Measurements from ENCODE around the gene RFX3.

Gene RFX3

DNA sequence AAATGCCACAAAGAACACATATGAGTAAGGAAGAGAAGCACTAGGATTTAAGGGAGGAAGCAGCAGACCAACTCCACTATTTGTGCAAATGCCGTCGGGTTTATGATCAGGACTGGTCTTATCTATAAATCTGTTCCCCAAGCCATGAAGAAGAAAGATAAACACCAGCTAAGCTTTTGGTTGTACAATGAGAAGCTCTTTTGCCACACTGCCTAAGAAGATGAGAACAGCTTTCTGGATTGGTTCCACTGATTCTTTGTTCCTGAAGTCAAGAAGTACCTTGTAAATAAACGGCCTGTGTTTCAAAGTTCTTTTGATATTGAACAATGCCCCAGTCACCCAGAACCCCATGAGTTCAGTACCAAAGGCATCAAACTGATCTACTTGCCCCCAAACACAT lies 93.9 kb downstream of the RFX3 start:
- no peak for DNase-seq

DNA sequence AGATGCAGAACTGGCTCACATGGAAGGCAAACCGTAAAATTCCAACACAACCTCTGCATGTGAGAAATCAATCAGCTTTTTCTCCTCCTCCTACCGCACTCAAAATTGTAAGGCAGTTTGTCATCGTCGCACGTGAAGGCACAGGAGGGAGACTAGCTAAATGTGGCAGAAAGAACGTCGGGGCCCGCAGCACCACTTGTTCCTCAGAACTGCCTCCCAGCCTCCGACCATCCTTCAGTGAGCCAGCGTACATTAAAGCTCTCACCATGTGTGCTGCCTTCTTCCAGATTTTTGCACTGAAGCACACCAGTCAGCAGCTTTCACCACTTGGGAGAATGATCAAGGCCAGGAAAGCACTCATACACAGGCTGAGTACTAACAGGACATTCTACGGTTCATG lies 105.9 kb downstream of the RFX3 start:
- no peak for DNase-seq

DNA sequence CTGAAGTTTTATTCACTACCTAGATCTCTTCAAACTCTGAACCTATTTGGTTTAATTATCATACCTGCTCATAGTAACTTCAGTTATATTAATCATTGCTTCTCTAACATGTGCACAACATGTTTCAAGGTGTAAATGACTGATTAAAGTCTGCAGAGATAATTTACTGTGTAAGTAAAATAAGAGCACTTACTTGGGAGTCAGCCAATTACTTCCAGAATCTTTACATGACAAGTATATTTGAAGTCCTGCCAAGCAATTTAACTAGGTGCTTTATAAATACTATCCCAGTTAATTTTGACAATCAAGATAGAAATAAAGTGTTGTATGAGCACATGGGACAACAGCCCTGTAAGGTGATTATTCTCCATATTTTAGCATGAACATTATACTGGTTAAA lies 109.9 kb downstream of the RFX3 start:
- no peak for DNase-seq

DNA sequence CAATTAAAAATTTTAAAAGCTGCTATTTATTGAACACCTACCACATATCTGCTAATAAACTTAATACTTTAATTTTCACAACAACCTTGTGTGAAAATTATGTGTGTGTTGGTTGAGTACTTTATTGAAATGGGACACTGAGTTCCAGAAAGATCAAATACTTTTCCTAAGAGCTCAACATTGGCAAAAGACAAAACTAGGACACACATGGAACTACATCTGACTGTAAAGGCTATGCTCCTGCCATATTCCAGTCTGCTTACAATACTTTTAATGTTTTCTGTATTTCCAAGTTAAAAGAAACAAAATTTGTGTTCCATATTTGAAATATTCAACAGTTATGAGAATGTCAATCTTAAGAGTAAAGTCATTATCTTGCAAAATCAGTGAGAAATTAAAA lies 111.8 kb downstream of the RFX3 start:
- DNase-seq: no peak

DNA sequence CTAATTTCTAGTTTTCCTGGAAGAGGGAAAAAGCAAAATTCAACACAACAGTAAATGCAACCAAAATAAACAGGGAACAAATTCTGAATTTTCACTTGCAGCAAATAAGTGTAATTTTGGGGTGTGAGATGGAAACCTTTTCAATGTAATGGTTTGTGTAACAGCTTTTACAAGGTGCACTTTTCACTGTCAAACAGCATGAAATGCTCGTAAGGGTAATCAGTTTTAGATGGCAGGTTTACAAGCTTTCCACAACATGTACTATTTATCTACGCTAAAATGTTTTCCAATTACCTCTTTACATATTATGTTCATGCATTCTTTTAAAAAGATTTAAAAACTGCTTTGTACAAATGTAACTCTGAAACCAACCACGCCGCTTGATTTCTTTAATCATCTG lies 115.3 kb downstream of the RFX3 start:
- no peak for DNase-seq

DNA sequence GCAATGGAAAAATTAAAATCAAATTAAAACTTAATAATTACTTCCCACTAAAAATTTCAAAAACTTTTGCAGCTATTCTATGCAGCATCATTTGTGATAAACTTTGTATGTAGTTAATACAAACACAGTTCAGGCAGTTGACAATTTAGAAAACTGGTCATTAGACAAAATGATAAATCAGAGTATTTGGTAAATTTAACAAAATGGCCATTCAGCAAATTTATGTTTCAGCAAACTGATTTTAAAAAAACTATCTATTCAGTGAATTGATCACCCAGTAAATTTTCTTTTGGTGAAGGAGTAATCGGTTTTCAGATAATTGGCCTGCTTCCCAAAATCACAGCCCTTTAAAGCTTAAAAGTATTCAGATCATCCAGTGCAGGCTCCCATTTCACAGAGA lies 116.3 kb downstream of the RFX3 start:
- no peak for DNase-seq

DNA sequence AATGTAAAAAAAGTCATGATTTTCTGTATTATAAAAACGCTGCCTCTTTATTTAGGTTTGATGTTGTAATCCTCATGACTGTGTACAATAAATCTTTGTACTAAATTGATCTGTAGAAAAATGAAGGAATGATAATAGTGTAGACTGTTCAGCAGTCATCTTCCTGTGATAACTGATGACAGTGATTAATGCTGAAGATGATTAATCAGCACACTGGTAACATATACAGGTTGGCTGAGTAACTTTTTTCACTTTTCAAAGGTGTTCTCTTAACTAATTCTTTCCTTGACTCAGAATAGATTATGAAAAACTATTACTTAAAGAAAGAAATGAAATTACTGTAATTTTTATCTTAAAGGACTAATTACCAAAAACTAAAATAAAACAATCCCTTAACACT lies 122.5 kb downstream of the RFX3 start:
- DNase-seq: no peak

DNA sequence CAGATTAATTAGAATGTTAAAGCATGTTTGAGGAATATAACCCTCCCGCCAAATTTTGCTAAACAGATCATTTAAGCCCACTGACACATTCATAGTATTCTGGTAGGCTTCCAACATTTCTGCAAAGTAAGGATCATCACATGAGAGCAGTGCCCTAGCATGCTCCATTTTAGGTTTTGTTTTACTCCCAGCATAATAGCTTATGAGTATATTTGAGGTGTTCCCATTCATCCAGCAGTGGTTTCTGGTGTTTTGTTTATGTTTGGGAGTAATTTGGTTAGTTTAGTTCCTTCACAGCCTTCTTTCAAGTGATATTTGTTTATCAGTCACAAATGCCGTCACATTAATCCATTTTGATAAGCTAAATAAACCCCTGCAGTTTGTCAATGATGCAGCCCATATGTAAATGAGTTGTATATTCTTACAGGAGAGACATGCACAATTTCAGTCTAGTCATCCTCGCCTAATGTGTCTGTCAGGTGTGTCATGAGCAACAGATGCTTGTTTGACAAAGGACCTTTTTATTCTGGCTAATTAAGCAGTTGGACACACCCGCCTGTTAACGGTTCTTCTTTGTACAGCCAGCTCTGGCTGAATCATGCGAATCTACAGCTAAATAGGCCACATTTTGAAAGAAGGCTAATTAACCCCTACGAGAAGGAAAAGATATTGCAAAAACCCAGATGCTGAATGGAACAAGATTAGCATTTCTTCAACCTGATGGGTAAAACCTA lies 124.4 kb downstream of the RFX3 start:
- DNase-seq: no peak

DNA sequence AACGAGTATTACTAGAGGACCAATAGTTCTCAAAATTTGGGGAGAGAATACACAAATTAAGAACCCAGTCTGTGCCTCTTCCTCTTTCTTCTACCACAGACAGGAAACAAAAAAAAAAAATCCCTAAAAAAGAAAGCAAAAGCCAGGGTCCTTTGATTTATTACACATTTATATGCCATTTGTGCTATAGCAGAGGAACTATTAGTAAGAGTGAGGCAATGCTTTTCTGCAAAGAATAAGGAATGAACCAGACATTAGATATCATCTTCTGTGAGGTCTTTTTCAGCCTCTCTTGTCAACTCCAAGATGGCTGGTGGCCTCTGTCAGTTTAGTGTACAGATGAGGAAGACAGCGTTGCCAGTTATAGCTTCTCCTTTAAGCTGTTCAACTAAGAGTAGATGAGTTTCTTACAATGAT lies 127.6 kb downstream of the RFX3 start:
- DNase-seq: peak; percentile 11

DNA sequence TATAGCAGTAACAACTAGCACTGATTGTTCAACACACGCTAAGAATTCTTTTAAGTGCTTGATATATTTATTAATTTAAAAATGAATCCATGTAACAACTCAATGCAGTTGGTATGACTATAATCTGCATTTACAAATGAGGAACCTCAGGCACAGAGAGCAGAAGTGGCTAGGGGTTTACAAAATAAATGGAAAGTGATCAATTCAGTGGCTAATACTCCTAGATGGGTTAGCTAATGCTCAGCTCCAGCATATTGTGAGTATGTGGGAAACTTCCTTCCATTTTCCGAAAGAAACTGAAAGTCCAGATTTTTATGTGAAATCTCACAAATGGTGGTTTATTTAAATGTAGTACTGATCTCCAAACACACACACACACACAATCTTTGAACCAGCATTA lies 128.0 kb downstream of the RFX3 start:
- no peak for DNase-seq

DNA sequence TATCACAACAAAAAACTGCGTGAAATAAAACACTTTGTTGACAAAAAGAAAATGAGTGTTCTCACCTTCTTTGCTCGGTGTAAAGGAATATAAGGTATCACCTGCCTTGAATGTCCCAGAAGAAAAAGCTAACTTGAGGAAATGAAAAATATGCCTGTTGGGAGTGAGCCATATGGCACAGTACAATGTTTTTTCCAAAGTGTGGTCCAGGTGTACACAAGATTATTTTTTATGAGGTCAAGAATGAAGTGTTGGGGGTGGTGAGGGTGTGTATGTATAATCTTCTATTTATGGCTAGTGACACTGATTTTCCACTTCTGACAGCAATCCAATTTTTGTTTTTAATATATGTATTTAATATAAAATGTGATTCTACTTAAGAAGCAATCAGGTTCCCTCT lies 134.4 kb downstream of the RFX3 start:
- DNase-seq: no peak

DNA sequence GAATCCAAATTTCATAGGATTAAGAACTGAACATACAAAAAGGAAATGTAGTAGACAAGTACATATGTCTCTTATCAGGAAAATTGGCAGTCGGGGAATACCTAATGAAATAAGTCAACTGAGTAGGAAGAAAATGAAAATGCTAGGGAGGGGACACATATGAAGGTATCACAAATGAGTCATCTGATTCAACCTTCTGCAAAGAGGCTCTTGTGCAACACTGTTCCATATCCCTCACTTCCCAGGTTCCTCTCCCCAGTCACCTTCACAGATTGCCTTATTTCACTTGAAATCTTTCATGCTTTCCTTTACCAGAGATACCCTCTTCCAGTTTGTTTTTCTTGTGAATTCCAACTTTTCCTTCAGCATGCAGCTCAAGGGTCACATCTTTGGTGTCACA lies 139.0 kb downstream of the RFX3 start:
- no peak for DNase-seq

DNA sequence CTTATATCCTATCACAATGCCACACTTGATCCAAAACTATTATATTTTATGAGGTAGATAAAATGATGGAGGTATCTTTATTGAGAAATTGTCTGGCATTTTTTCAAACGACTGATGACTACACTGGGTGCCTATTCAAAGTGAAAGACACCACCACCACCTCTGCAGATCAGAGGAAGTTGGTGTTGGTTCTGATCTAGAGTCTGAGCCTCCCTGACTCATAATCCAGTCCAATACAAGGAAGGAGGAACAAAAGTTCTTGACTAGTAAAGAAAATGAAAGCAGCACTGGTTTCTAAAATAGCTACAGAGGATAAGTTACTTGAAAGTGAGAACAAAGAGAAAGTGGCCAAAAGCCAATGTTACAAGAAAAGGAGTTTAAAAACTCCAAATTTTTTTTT lies 139.9 kb downstream of the RFX3 start:
- peak; percentile 55 for DNase-seq

DNA sequence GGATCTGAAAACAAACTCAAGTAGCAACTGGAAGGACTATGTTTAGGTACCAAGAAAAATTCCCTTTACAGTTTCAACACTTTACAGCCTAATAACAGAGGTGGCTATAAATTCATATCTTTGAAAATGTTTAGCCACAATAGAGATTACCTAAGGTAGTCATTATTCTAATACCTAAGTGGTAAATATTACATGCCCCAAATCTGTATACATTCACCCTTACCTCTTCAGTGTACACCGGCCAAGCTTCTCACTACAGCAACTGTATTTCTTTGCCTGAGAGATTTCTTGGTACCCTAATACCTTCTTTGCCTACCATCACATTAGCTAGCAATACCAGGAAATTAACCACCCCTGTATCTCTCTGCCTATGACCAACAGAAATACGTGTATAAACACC lies 154.0 kb downstream of the RFX3 start:
- DNase-seq: no peak

DNA sequence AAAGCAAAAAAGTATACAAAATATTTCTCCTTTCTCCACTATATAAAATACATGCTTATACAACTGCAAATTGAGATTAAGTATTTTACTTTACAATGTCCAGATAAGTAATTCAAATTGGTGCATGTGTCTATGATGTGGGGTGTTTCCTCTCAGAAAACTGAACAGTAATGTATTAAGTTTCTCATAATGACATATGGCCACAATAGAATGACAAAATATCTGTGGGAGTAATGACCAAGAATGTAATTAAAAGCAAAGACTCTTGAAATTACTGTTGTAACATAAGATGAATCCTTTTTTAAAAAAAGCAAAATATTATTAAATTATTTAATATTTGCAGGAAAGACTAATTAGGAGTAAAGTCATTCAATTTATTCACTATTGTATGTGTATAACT lies 155.1 kb downstream of the RFX3 start:
- DNase-seq: no peak

DNA sequence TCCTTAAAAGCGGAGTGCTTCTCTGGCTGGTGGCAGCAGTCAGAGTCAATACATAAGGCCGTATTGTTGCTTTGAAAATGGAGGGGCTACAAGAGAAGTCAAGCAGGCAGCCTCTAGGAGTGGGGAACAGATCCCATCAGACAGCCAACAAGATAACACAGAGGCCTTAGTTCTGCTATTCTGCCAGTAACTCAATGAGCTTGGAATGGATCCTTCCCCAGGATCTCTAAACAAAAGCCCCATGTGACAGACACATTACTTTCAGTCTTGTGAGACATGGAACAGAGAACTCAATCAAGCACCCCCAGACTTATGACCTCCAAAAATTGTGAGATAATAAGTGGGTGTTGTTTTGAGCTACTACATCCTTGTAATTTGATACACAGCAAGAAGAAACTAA lies 158.6 kb downstream of the RFX3 start:
- no peak for DNase-seq

DNA sequence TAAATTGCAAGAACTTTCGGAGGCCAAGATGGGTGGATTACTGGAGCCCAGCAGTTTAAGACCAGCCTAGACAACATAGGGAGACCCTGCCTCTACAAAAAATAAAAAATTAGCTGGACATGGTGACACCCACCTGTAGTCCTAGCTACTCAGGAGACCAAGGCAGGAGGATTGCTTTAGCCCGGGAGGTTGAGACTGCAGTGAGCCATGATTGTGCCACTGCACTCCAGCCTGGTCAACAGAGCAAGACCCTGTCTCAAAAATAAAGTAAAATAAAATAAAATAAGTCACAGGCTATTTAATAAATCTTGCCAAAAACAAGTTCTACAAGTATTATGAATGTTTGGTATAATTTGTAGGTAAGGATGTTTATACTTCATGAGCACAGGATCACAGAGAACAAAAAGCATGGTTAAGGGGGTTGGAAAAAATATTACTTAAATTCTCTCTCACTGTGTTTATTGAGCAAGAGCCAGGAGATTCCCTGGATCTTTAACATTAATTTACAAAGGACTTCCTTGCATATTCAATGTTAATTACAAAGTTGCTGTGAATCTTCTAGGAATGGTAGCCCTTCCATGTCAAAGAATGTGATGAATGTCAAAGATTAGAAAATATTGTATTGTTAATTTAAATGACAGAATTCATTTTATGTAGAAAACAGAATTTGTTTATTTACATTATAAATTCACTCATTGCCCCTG lies 164.0 kb downstream of the RFX3 start:
- no peak for DNase-seq

DNA sequence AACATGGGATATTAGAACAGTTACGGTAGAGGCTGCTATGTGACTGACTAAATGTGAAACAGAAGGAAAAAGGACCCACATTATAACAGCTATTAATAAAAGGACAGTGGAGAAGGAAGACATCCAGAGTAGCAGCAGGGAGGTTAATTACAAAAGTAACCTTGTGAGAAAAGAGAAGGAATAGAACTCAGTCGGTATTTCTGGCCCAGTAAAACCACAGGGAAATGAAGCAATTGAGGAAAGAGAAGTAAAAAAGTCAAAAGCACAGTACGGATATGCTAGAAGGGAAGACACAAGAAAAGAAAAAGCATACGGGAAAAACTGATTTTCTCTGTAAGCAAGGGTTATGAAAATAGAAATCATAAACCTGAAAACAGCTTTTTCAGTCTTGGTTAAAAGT lies 164.7 kb downstream of the RFX3 start:
- no peak for DNase-seq

DNA sequence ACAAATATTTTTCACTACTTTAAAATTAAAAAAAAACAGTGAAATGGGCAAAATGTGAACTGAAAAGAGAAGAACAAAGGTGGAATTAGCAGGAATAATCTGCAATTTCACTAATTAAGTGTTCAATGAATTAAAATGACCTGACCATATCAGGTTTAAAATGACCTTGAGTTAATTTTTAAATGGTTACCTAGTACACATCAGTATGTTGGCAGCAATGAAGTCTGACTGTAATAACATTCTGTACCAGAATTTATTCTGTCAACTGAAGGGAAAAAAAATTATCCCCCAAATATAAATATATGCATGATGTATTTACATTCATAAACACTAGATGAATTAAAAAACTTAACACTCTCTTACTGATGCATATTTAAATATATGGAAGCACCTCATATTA lies 165.6 kb downstream of the RFX3 start:
- DNase-seq: no peak

DNA sequence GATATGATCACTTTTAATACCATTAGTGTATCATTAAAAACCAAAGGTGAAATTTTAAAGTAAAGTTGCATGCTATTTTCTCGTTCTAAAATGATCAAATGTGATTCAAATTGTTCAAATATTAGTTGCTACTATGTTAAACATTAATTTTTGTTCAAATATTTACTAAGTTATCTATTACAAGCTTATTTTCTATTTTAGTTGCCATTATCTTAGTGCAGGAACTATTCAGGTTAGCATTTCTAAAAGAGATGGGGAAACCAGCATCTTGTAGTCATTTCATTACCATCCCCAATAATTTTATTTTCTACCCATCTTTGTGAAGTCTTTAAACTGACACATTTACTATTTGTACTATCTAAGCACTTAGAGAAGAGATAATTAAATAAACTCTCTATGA lies 166.0 kb downstream of the RFX3 start:
- no peak for DNase-seq

DNA sequence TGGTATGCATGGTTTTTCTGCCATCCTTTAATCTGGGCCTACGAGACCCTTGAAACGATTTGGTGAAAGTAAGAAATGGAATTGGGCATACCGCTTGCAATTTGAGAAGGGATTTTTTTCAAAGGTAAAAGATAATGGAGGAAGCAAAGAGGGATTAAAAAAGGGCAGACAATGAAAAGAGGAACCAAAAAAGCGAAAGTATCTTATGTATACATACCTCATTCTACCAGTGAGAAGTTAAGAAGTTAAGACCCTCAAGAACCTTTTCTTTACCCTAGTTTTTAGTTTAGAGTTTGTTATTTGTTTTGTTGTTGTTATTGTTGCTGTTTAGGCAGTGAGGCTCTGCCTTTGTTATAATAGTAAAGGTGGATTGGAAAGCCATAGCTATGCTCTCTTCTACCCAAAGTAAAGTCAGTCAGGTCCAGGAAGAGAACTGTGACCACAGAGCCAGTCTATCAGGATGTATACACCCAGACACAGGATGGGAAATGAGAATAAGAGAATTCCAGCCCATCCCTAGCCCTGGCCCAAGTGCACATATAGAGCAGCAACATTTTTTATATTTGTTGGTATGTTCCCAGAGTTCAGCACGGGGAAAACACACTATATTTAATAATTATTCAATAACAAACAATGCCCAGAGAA lies 166.6 kb downstream of the RFX3 start:
- DNase-seq: no peak

DNA sequence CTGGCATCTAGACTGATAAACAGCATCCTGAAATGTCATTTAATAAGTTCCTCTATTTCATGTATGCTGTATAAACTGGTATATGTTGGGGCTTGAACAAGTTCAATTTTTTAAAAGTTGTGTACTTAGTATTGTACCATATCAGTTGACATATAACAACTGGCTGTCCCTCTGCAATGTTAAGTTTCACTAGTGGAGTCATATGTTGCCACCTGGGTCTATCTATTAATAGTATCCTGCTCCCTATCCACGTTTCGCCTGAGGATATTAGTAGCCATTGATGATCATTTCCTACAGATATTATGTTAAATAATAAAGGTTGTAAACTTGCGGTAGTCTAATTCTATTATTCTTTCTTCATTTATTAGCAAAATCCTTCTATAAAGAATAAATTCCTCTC lies 177.6 kb downstream of the RFX3 start:
- no peak for DNase-seq

DNA sequence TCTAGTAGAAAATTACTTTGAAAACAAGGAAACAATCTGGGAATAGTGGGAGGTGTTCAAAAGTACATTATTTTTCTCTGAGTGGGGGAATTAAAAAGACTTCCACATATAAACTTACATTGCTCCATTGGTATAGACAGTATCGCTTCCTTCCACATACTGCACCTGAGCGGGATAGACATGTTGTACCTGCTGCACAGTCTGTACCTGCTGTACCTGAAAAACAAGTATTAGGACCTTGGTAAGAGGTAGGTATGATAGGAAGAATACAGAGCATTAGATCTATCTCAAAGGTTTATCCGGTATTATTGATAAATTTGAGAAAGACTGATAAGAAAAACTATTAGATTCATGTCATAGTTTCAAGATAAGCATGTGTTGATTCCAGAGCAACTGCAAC lies 179.3 kb downstream of the RFX3 start:
- no peak for DNase-seq

DNA sequence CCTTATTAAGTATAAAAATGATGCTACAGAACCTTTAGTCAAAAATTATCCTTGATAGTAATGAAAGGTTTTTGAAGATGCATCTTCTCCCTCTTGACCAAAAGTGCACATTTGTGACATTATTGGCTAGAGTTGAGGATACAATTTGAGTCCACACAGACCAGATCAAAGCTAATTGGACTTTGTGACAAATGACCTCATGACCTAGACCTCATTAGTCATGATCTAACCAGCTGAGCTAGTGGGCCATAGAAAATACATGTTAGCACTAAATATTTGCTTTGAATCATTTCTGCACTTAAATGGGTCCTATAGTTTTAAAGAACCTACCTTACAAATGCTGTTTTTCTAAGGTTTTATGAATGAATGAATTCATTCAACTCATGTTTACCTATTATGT lies 182.1 kb downstream of the RFX3 start:
- no peak for DNase-seq
